Ishikawa (cell line): ENCODE results near the gene C1orf21.

Experiments
- CEBPB ChIP-seq: IDR thresholded peaks from 2 replicates; pipeline ENCODE4 v1.6.1; 2012
- CREB1 ChIP-seq: IDR thresholded peaks from 2 replicates; pipeline ENCODE4 v1.6.1; 2012; ENCODE audit warnings: low read depth
- EGR1 ChIP-seq: IDR thresholded peaks from 2 replicates; pipeline ENCODE4 v1.6.1; 2012
- EP300 ChIP-seq: IDR thresholded peaks from 2 replicates; pipeline ENCODE4 v1.6.1; 2012; ENCODE audit warnings: borderline replicate concordance
- FOXM1 ChIP-seq: IDR thresholded peaks from 2 replicates; pipeline ENCODE4 v1.6.1; 2012; ENCODE audit warnings: low read depth, borderline replicate concordance
- MAX ChIP-seq: IDR thresholded peaks from 2 replicates; pipeline ENCODE4 v1.6.1; 2012
- NFIC ChIP-seq: IDR thresholded peaks from 2 replicates; pipeline ENCODE4 v1.6.1; 2012
- RAD21 ChIP-seq: IDR thresholded peaks from 2 replicates; pipeline ENCODE4 v1.6.1; 2012; ENCODE audit warnings: low read depth
- REST ChIP-seq: IDR thresholded peaks from 2 replicates; pipeline ENCODE4 v1.6.1; 2012; ENCODE audit warnings: low read depth, mild to moderate bottlenecking
- TAF1 ChIP-seq: IDR thresholded peaks from 2 replicates; pipeline ENCODE4 v1.6.1; 2012; ENCODE audit warnings: low read depth, mild to moderate bottlenecking
- TCF12 ChIP-seq: IDR thresholded peaks from 2 replicates; pipeline ENCODE4 v1.6.1; 2012; ENCODE audit warnings: low read depth
- TEAD4 ChIP-seq: IDR thresholded peaks from 2 replicates; pipeline ENCODE4 v1.6.1; 2012
- USF1 ChIP-seq: IDR thresholded peaks from 2 replicates; pipeline ENCODE4 v1.6.1; 2012
- YY1 ChIP-seq: IDR thresholded peaks from 2 replicates; pipeline ENCODE4 v1.6.1; 2012; ENCODE audit warnings: low read depth
- ZBTB7A ChIP-seq: IDR thresholded peaks from 2 replicates; pipeline ENCODE4 v1.6.1; 2012; ENCODE audit warnings: low read depth

The C1orf21 gene

GRCh38 chr1:184624051-184624450, 237.2 kb downstream of the C1orf21 start:
- TF ChIP-seq CREB1 (no peak), USF1 (no peak), YY1 (no peak), FOXM1 (no peak), CEBPB (no peak), TAF1 (no peak), TEAD4 (no peak), NFIC (no peak), MAX (no peak), ZBTB7A (no peak), EP300 (no peak), RAD21 (no peak), EGR1 (no peak), REST (no peak), TCF12 (no peak)

GRCh38 chr1:184624626-184625025, 237.8 kb downstream of the C1orf21 start:
- no peak for TF ChIP-seq EP300
- no peak for TF ChIP-seq REST
- no peak for TF ChIP-seq RAD21
- no peak for TF ChIP-seq MAX
- no peak for TF ChIP-seq FOXM1
- TF ChIP-seq NFIC = no peak
- no peak for TF ChIP-seq TEAD4
- no peak for TF ChIP-seq CREB1
- no peak for TF ChIP-seq USF1
- no peak for TF ChIP-seq ZBTB7A
- no peak for TF ChIP-seq EGR1
- TF ChIP-seq TCF12 = no peak
- TF ChIP-seq CEBPB = no peak
- TF ChIP-seq YY1 = no peak
- no peak for TF ChIP-seq TAF1

GRCh38 chr1:184625271-184625670, 238.4 kb downstream of the C1orf21 start:
- no peak for TF ChIP-seq ZBTB7A
- no peak for TF ChIP-seq TCF12
- no peak for TF ChIP-seq FOXM1
- TF ChIP-seq TEAD4 = no peak

GRCh38 chr1:184626076-184627006, 239.5 kb downstream of the C1orf21 start:
- TF ChIP-seq REST (no peak), TCF12 (no peak), USF1 (no peak), TAF1 (no peak), NFIC (no peak), EGR1 (no peak), RAD21 (no peak)
